ENCODE results near the gene CACNA1B. TPM values are rescaled to one million over a fixed set of nuclear protein-coding genes. Genes with fewer than 3 reads are reported as not detected.

The CACNA1B gene
- total RNA-seq, 1 donor from 2014 or later: under 0.01 TPM

- TF ChIP-seq, protein P1, sequence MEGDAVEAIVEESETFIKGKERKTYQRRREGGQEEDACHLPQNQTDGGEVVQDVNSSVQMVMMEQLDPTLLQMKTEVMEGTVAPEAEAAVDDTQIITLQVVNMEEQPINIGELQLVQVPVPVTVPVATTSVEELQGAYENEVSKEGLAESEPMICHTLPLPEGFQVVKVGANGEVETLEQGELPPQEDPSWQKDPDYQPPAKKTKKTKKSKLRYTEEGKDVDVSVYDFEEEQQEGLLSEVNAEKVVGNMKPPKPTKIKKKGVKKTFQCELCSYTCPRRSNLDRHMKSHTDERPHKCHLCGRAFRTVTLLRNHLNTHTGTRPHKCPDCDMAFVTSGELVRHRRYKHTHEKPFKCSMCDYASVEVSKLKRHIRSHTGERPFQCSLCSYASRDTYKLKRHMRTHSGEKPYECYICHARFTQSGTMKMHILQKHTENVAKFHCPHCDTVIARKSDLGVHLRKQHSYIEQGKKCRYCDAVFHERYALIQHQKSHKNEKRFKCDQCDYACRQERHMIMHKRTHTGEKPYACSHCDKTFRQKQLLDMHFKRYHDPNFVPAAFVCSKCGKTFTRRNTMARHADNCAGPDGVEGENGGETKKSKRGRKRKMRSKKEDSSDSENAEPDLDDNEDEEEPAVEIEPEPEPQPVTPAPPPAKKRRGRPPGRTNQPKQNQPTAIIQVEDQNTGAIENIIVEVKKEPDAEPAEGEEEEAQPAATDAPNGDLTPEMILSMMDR (conservative IDR thresholded peaks at IDR 0.05; ENCODE audit: low read depth, low read length): no peak
- H3K4me3 ChIP-seq (ENCODE audit: low read depth, low read length): no peak overlapping the region
- DNase-seq (ENCODE audit: low read depth): no peak
Observed at GRCh38 chr9:137843355-137843754, 34.2 kb upstream of the CACNA1B start.

- DNase-seq (ENCODE audit: low read depth): no peak
- TF ChIP-seq, protein P1 (conservative IDR thresholded peaks at IDR 0.05; ENCODE audit: low read depth, low read length): no peak
- H3K4me3 ChIP-seq (ENCODE audit: low read depth, low read length): no peak overlapping the region
Observed at GRCh38 chr9:137851516-137852267, 25.9 kb upstream of the CACNA1B start.

DNA sequence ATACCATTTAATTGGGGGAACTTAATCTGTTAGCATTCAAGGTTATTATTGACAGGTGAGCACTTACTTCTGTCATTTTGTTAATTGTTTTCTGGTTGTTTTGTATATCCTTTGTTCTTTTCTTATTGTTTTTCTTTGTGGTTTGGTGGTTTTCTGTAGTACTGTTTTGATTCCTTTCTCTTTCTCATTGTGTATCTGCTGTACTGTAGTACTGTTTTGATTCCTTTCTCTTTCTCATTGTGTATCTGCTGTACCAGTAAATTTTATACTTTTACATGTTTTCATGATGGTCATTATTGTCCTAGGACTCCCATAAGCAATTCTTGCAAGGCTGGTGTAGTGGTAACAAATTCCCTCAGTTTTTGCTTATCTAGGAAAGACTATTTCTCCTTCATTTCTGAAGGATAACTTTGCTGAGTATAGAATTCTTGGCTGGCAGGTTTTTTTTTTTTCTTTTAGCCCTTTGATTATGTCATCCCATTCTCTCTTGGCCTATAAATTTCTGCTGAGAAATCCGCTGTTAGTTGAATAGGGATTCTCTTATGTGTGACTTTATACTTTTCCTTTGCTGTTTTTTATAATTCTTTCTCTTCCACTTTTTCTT is 24.1 kb upstream of the CACNA1B start:
- no peak overlapping the region for H3K4me3 ChIP-seq (ENCODE audit: low read depth, low read length)
- TF ChIP-seq, protein P1 (conservative IDR thresholded peaks at IDR 0.05; ENCODE audit: low read depth, low read length): no peak

GRCh38 chr9:137860361-137860760 is 17.2 kb upstream of the CACNA1B start:
- no peak overlapping the region for H3K4me3 ChIP-seq (ENCODE audit: low read depth, low read length)

More for the DNA sequence above, 24.1 kb upstream of the CACNA1B start:
- DNase-seq (ENCODE audit: low read depth): no peak

GRCh38 chr9:137865581-137866145 is 11.9 kb upstream of the CACNA1B start:
- TF ChIP-seq, protein P1 (conservative IDR thresholded peaks at IDR 0.05; ENCODE audit: low read depth, low read length): no peak
- H3K4me3 ChIP-seq (ENCODE audit: low read depth, low read length): no peak overlapping the region
- no peak for DNase-seq (ENCODE audit: low read depth)

More at GRCh38 chr9:137860361-137860760, 17.2 kb upstream of the CACNA1B start:
- TF ChIP-seq, protein P1 (conservative IDR thresholded peaks at IDR 0.05; ENCODE audit: low read depth, low read length): no peak
- DNase-seq (ENCODE audit: low read depth): no peak

- TF ChIP-seq, protein P1 (conservative IDR thresholded peaks at IDR 0.05; ENCODE audit: low read depth, low read length): no peak
- no peak for DNase-seq (ENCODE audit: low read depth)
- no peak overlapping the region for H3K4me3 ChIP-seq (ENCODE audit: low read depth, low read length)
Observed at GRCh38 chr9:137866226-137867141, 11.1 kb upstream of the CACNA1B start.
